GM23338 (cell line): Measurements from ENCODE around the gene CDK14. TPM values are rescaled to one million over a fixed set of nuclear protein-coding genes. Genes with fewer than 3 reads are reported as not detected.

ENCODE experiments used
- ATAC-seq: fragments of 200-7000 bp; cut with Tn5 transposase; 3 replicates; pipeline ENCODE4 v1.9.1; 2020
- DNase-seq: peaks from one replicate; pipeline ENCODE4 v3.0.0-alpha.2; 2015; ENCODE audit warnings: low spot score
- H2AFZ ChIP-seq: fragments of 200-600 bp; sonication (generic); 2 replicates; pipeline ENCODE4 v1.8.0; 2016; ENCODE audit warnings: antibody characterized with exemption, mild to moderate bottlenecking, moderate library complexity
- H3F3A ChIP-seq: fragments of 200-600 bp; sonication (generic); replicated peaks from 2 replicates; pipeline ENCODE4 v1.8.0; 2017; ENCODE audit warnings: antibody characterized with exemption, mixed run types, low read depth
- H3K27ac ChIP-seq: fragments of 200-600 bp; sonication (generic); 2 replicates; pipeline ENCODE4 v1.6.1; 2016; ENCODE audit warnings: low read depth
- H3K27me3 ChIP-seq: fragments of 200-600 bp; sonication (generic); 2 replicates; pipeline ENCODE4 v1.8.0; 2016; ENCODE audit warnings: mild to moderate bottlenecking, mixed run types, moderate library complexity; ENCODE audit not compliant: insufficient read depth
- H3K36me3 ChIP-seq: fragments of 200-600 bp; sonication (generic); 2 replicates; pipeline ENCODE4 v1.8.0; 2016; ENCODE audit warnings: mild to moderate bottlenecking; ENCODE audit not compliant: insufficient read depth
- H3K4me1 ChIP-seq: fragments of 200-600 bp; sonication (generic); 2 replicates; pipeline ENCODE4 v1.8.0; 2016; ENCODE audit warnings: mild to moderate bottlenecking, moderate library complexity; ENCODE audit not compliant: insufficient read depth
- H3K4me2 ChIP-seq: fragments of 200-600 bp; sonication (generic); 2 replicates; pipeline ENCODE4 v1.7.1; 2017; ENCODE audit warnings: mixed run types
- H3K4me3 ChIP-seq: fragments of 200-600 bp; sonication (generic); 2 replicates; pipeline ENCODE4 v1.6.1; 2016; ENCODE audit warnings: mixed run types
- H3K79me2 ChIP-seq: fragments of 200-600 bp; sonication (generic); replicated peaks from 2 replicates; pipeline ENCODE4 v1.8.0; 2017; ENCODE audit warnings: mild to moderate bottlenecking; ENCODE audit not compliant: insufficient read depth
- H3K9me2 ChIP-seq: fragments of 200-600 bp; sonication (generic); 2 replicates; pipeline ENCODE4 v1.8.0; 2017; ENCODE audit not compliant: insufficient read depth
- H4K20me1 ChIP-seq: fragments of 200-600 bp; sonication (generic); replicated peaks from 2 replicates; pipeline ENCODE4 v1.8.0; 2017; ENCODE audit warnings: mild to moderate bottlenecking; ENCODE audit not compliant: insufficient read depth
- H3K27ac Mint-ChIP-seq: 2 replicates; pipeline ENCODE4 v1.8.0; 2020; ENCODE audit warnings: inconsistent platforms, mild to moderate bottlenecking, moderate library complexity, mixed read lengths
- H3K27me3 Mint-ChIP-seq: 3 replicates; pipeline ENCODE4 v1.8.0; 2022; ENCODE audit warnings: low read depth, mild to moderate bottlenecking, moderate library complexity, mixed read lengths, inconsistent platforms; ENCODE audit not compliant: insufficient read depth, poor library complexity
- H3K36me3 Mint-ChIP-seq: 3 replicates; pipeline ENCODE4 v1.8.0; 2021; ENCODE audit warnings: low read depth, mild to moderate bottlenecking, inconsistent platforms, moderate library complexity, mixed read lengths
- H3K4me1 Mint-ChIP-seq: 3 replicates; pipeline ENCODE4 v1.8.0; 2020; ENCODE audit warnings: mild to moderate bottlenecking, inconsistent platforms, mixed read lengths
- H3K4me3 Mint-ChIP-seq: 3 replicates; pipeline ENCODE4 v1.8.0; 2021; ENCODE audit warnings: moderate library complexity, mild to moderate bottlenecking, inconsistent platforms, mixed read lengths
- H3K9me3 Mint-ChIP-seq: 3 replicates; pipeline ENCODE4 v1.8.0; 2020; ENCODE audit warnings: moderate library complexity, mild to moderate bottlenecking, inconsistent platforms, mixed read lengths
- CREB1 ChIP-seq: fragments of 250-450 bp; sonication (Bioruptor Pico); IDR thresholded peaks from 2 replicates; pipeline ENCODE4 v1.5.0; 2020; ENCODE audit warnings: low read depth, mild to moderate bottlenecking, moderate library complexity
- EZH2phosphoT487 ChIP-seq: fragments of 200-600 bp; sonication (generic); IDR thresholded peaks from one replicate; pipeline ENCODE4 v1.8.1; 2018; ENCODE audit warnings: antibody characterized with exemption; ENCODE audit not compliant: unreplicated experiment
- NANOG ChIP-seq: IDR thresholded peaks from 2 replicates; pipeline ENCODE4 v1.6.1; 2016; ENCODE audit warnings: antibody characterized with exemption, borderline replicate concordance
- POLR2AphosphoS5 ChIP-seq: IDR thresholded peaks from 2 replicates; pipeline ENCODE4 v1.6.1; 2016; ENCODE audit warnings: antibody characterized with exemption, low read depth
- polyA plus RNA-seq: library from polyadenylated mRNA; unstranded; fragments of >200 nt; fragmentation: Nextera tagmentation; extraction: Ambion mirVana; gene quantifications from 2 replicates; pipeline ENCODE4 v1.2.1, GENCODE V29; 2016
- total RNA-seq: library from RNA; depleted of rRNA; stranded (reverse); fragments of >200 nt; shearing (Covaris generic); gene quantifications from 2 replicates; pipeline ENCODE4 v1.2.3, GENCODE V29; 2014
- TF ChIP-seq, protein P1 (sequence below): fragments of 250-450 bp; sonication (Bioruptor Pico); IDR thresholded peaks from 2 replicates; pipeline ENCODE4 v1.5.0; 2020; ENCODE audit warnings: mild to moderate bottlenecking, moderate library complexity
- TF ChIP-seq, protein P2 (sequence below): IDR thresholded peaks from one replicate; pipeline ENCODE4 v1.6.1; 2018; ENCODE audit warnings: antibody characterized with exemption; ENCODE audit not compliant: unreplicated experiment
- TF ChIP-seq, protein P3 (sequence below), 2 experiments: fragments of 200-600 bp in 1 of 2; sonication (generic) in 1 of 2; conservative IDR thresholded peaks; 2 replicates each; pipeline versions ENCODE4 v1.5.1 to v1.6.1; 2016 to 2017; ENCODE audit warnings: antibody characterized with exemption in 2 of 2, low read depth in 2 of 2, mild to moderate bottlenecking in 2 of 2, moderate library complexity in 1 of 2

CDK14 gene
- total and polyA plus RNA-seq, 2 experiments from 2014 or later, result 11.2 to 24.0 TPM

DNA sequence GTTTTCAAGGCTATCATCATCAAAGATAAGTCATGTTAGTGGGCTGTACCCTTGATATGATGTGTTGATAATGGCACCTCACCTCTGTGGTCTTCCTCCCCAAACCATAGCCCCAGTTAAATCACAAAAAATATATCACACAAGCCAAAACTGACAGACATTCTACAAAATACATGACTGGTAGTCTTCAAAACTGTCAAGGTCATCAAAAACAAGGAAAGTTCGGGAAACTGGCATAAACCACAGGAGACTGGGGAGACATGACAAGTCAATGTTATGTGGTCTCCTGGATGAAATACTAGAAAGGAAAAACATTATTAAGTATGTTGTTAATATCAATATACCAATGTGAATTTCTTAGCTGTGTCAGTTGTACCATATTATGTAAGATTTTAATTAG, 388.6 kb downstream of the CDK14 start (continued):
- TF ChIP-seq, protein P1, sequence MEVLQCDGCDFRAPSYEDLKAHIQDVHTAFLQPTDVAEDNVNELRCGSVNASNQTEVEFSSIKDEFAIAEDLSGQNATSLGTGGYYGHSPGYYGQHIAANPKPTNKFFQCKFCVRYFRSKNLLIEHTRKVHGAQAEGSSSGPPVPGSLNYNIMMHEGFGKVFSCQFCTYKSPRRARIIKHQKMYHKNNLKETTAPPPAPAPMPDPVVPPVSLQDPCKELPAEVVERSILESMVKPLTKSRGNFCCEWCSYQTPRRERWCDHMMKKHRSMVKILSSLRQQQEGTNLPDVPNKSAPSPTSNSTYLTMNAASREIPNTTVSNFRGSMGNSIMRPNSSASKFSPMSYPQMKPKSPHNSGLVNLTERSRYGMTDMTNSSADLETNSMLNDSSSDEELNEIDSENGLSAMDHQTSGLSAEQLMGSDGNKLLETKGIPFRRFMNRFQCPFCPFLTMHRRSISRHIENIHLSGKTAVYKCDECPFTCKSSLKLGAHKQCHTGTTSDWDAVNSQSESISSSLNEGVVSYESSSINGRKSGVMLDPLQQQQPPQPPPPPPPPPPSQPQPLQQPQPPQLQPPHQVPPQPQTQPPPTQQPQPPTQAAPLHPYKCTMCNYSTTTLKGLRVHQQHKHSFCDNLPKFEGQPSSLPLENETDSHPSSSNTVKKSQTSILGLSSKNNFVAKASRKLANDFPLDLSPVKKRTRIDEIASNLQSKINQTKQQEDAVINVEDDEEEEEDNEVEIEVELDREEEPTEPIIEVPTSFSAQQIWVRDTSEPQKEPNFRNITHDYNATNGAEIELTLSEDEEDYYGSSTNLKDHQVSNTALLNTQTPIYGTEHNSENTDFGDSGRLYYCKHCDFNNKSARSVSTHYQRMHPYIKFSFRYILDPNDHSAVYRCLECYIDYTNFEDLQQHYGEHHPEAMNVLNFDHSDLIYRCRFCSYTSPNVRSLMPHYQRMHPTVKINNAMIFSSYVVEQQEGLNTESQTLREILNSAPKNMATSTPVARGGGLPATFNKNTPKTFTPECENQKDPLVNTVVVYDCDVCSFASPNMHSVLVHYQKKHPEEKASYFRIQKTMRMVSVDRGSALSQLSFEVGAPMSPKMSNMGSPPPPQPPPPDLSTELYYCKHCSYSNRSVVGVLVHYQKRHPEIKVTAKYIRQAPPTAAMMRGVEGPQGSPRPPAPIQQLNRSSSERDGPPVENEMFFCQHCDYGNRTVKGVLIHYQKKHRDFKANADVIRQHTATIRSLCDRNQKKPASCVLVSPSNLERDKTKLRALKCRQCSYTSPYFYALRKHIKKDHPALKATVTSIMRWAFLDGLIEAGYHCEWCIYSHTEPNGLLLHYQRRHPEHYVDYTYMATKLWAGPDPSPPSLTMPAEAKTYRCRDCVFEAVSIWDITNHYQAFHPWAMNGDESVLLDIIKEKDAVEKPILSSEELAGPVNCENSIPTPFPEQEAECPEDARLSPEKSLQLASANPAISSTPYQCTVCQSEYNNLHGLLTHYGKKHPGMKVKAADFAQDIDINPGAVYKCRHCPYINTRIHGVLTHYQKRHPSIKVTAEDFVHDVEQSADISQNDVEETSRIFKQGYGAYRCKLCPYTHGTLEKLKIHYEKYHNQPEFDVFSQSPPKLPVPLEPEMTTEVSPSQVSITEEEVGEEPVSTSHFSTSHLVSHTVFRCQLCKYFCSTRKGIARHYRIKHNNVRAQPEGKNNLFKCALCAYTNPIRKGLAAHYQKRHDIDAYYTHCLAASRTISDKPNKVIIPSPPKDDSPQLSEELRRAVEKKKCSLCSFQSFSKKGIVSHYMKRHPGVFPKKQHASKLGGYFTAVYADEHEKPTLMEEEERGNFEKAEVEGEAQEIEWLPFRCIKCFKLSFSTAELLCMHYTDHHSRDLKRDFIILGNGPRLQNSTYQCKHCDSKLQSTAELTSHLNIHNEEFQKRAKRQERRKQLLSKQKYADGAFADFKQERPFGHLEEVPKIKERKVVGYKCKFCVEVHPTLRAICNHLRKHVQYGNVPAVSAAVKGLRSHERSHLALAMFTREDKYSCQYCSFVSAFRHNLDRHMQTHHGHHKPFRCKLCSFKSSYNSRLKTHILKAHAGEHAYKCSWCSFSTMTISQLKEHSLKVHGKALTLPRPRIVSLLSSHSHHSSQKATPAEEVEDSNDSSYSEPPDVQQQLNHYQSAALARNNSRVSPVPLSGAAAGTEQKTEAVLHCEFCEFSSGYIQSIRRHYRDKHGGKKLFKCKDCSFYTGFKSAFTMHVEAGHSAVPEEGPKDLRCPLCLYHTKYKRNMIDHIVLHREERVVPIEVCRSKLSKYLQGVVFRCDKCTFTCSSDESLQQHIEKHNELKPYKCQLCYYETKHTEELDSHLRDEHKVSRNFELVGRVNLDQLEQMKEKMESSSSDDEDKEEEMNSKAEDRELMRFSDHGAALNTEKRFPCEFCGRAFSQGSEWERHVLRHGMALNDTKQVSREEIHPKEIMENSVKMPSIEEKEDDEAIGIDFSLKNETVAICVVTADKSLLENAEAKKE (CRISPR knock-in tag), result no peak
- TF ChIP-seq, protein P2, sequence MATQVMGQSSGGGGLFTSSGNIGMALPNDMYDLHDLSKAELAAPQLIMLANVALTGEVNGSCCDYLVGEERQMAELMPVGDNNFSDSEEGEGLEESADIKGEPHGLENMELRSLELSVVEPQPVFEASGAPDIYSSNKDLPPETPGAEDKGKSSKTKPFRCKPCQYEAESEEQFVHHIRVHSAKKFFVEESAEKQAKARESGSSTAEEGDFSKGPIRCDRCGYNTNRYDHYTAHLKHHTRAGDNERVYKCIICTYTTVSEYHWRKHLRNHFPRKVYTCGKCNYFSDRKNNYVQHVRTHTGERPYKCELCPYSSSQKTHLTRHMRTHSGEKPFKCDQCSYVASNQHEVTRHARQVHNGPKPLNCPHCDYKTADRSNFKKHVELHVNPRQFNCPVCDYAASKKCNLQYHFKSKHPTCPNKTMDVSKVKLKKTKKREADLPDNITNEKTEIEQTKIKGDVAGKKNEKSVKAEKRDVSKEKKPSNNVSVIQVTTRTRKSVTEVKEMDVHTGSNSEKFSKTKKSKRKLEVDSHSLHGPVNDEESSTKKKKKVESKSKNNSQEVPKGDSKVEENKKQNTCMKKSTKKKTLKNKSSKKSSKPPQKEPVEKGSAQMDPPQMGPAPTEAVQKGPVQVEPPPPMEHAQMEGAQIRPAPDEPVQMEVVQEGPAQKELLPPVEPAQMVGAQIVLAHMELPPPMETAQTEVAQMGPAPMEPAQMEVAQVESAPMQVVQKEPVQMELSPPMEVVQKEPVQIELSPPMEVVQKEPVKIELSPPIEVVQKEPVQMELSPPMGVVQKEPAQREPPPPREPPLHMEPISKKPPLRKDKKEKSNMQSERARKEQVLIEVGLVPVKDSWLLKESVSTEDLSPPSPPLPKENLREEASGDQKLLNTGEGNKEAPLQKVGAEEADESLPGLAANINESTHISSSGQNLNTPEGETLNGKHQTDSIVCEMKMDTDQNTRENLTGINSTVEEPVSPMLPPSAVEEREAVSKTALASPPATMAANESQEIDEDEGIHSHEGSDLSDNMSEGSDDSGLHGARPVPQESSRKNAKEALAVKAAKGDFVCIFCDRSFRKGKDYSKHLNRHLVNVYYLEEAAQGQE, result no peak

DNA sequence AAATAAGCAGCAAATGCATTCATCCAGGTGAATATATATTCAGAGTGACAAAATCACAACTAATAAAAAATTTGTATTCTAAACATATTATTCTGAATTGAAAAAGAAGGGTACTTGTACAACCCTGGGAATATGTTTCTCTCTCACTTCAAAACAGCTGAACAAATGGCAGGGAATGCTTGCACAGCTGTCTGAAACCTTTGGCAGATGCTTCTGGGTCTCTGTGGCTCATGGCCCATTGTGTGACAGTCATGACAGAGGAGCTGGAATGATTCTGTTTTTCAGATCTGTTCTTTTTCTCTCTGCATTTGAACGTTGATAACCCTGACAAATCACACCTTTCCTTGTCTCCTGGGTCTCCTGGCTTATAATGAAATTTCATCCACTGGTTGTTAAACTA, 392.4 kb downstream of the CDK14 start:
- DNase-seq (no peak), ATAC-seq (no peak)
- H3K27ac Mint-ChIP-seq, result no peak overlapping the region
- 0 out of 3 replicates have a peak, but pooled peaks cover 3% of the 10 kb centered on the region for H3K36me3 Mint-ChIP-seq
- H3K27me3 Mint-ChIP-seq, result peaks cover 2% of the 10 kb centered on the region
- H4K20me1 ChIP-seq, result no peaks in the 10 kb centered on the region
- no peak overlapping the region for H3K4me2 ChIP-seq
- no peak overlapping the region for H3K4me3 Mint-ChIP-seq
- H3K4me1 Mint-ChIP-seq, result no peaks in the 10 kb centered on the region
- no peak overlapping the region for H3K27ac ChIP-seq
- no peaks in the 10 kb centered on the region for H3K27me3 ChIP-seq
- no peaks in the 10 kb centered on the region for H3K9me2 ChIP-seq
- no peaks in the 10 kb centered on the region for H3K4me1 ChIP-seq
- H3K4me3 ChIP-seq, result no peak overlapping the region
- TF ChIP-seq NANOG (no peak), POLR2AphosphoS5 (no peak), EZH2phosphoT487 (no peak), CREB1 (CRISPR knock-in tag) (no peak)
- TF ChIP-seq, protein P3, sequence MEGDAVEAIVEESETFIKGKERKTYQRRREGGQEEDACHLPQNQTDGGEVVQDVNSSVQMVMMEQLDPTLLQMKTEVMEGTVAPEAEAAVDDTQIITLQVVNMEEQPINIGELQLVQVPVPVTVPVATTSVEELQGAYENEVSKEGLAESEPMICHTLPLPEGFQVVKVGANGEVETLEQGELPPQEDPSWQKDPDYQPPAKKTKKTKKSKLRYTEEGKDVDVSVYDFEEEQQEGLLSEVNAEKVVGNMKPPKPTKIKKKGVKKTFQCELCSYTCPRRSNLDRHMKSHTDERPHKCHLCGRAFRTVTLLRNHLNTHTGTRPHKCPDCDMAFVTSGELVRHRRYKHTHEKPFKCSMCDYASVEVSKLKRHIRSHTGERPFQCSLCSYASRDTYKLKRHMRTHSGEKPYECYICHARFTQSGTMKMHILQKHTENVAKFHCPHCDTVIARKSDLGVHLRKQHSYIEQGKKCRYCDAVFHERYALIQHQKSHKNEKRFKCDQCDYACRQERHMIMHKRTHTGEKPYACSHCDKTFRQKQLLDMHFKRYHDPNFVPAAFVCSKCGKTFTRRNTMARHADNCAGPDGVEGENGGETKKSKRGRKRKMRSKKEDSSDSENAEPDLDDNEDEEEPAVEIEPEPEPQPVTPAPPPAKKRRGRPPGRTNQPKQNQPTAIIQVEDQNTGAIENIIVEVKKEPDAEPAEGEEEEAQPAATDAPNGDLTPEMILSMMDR (conservative IDR thresholded peaks at IDR 0.05; ENCODE audit: low read depth in 2 of 2), result no peak
- H3K36me3 ChIP-seq, result no peaks in the 10 kb centered on the region
- no peaks in the 10 kb centered on the region for H3K79me2 ChIP-seq
- no peaks in the 10 kb centered on the region for H3K9me3 Mint-ChIP-seq
- H3F3A ChIP-seq, result no peaks in the 10 kb centered on the region
- H2AFZ ChIP-seq, result no peak overlapping the region
